Measurements from ENCODE around the gene ABCG8. TPM values are rescaled to one million over a fixed set of nuclear protein-coding genes. Genes with fewer than 3 reads are reported as not detected.

ABCG8 gene
- total and polyA plus RNA-seq, 9 of the 15 experiments (the other 6 are each of a cell fraction or from before 2014, with no cell fraction given) = not detected

DNA sequence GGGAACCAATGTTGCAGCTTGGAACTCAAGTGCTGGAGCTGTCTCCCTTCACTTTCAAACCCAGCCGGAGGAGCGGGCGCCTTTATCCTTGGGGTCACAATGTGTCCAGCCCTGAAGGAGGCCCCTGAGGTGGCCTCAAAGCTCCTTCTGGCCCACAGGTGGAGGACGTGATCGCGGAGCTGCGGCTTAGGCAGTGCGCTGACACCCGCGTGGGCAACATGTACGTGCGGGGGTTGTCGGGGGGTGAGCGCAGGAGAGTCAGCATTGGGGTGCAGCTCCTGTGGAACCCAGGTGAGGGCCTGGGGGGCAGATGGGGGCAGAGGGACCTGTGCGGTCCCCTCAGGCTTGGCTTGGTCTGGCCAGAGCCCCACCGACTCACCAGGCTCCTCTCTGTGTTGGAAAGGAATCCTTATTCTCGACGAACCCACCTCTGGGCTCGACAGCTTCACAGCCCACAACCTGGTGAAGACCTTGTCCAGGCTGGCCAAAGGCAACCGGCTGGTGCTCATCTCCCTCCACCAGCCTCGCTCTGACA, 13.5 kb downstream of the ABCG8 start (continued):
- no peak for TF ChIP-seq SFPQ (IDR thresholded peaks at IDR 0.05; ENCODE audit: low read depth, low read length)
- TF ChIP-seq ETV1 (tag; conservative IDR thresholded peaks at IDR 0.05; ENCODE audit: low read depth) = no peak
- no peak for TF ChIP-seq SMARCC2 (IDR thresholded peaks at IDR 0.05; ENCODE audit: low read depth)
- TF ChIP-seq TFAM (CRISPR knock-in tag; conservative IDR thresholded peaks at IDR 0.05) = no peak
- no peak for TF ChIP-seq NRF1 (conservative IDR thresholded peaks at IDR 0.05 in 1 of 2, IDR thresholded peaks at IDR 0.05 in 1 of 2)
- no peak for TF ChIP-seq DIDO1 (tag; IDR thresholded peaks at IDR 0.05; ENCODE audit: low read depth)
- no peak for TF ChIP-seq CHD2 (IDR thresholded peaks at IDR 0.05; ENCODE audit: low read depth, low read length)
- no peak for TF ChIP-seq RB1 (IDR thresholded peaks at IDR 0.05; ENCODE audit: low read depth)
- TF ChIP-seq ZBED1 (IDR thresholded peaks at IDR 0.05) = no peak
- no peak for TF ChIP-seq ZFP1 (CRISPR knock-in tag; IDR thresholded peaks at IDR 0.05)
- TF ChIP-seq, protein P1, sequence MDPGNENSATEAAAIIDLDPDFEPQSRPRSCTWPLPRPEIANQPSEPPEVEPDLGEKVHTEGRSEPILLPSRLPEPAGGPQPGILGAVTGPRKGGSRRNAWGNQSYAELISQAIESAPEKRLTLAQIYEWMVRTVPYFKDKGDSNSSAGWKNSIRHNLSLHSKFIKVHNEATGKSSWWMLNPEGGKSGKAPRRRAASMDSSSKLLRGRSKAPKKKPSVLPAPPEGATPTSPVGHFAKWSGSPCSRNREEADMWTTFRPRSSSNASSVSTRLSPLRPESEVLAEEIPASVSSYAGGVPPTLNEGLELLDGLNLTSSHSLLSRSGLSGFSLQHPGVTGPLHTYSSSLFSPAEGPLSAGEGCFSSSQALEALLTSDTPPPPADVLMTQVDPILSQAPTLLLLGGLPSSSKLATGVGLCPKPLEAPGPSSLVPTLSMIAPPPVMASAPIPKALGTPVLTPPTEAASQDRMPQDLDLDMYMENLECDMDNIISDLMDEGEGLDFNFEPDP (CRISPR knock-in tag; IDR thresholded peaks at IDR 0.05) = no peak
- TF ChIP-seq TBL1XR1 (IDR thresholded peaks at IDR 0.05; ENCODE audit: low read length in 2 of 2) = no peak

All from K562 (cell line).